Esophagus muscularis mucosa (tissue), 3 donors: Measurements from ENCODE around the gene MYO1D.

Experiments used
- EP300 ChIP-seq: sonication (generic); formaldehyde crosslinking; IDR thresholded peaks from one replicate; pipeline ENCODE4 v1.6.1; 2017; ENCODE audit warnings: antibody characterized with exemption
- TF ChIP-seq, protein P1 (sequence below), 3 experiments: fragments of 200-600 bp in 2 of 3; fragments of 450-650 bp in 1 of 3; sonication (generic) in 2 of 3; IDR thresholded peaks; one replicate each; pipeline ENCODE4 v1.5.1; 2017 to 2019; ENCODE audit warnings: antibody characterized with exemption in 3 of 3, mild to moderate bottlenecking in 2 of 3, moderate library complexity in 1 of 3

DNA sequence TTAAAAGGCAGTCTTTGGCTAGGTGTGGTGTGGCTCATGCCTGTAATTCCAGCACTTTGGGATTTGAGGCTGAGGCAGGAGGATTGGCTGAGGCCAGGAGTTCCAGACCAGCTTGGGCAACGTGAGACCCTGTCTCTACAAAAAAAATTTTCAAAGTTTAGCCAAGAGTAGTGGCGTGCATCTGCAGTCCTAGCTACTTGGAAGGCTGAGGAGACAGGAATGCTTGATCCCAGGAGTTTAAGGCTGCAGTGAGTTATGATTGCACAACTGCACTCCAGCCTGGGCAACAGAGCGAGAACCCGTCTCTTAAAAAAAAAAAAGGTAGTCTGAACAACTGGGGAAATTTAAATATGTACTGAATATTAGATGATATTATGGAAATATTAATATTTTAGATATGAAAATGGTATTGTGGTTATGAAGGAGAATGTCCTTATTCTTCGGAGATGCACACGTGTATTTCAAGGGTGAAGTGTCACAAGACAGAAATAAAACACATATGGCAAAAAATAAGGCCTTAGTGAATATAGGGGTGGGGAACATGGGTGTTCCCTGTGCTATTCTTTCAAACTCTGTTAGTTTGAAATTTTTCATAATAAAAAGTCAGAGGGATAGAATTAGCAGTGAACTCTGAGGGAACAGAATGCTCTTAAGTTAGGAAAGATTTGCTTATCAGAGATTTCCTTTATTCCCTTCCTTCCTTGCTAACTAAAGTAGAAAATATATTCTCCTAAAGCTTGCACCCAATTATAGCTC, 245.4 kb downstream of the MYO1D start:
- no peak for TF ChIP-seq EP300
- TF ChIP-seq, protein P1, sequence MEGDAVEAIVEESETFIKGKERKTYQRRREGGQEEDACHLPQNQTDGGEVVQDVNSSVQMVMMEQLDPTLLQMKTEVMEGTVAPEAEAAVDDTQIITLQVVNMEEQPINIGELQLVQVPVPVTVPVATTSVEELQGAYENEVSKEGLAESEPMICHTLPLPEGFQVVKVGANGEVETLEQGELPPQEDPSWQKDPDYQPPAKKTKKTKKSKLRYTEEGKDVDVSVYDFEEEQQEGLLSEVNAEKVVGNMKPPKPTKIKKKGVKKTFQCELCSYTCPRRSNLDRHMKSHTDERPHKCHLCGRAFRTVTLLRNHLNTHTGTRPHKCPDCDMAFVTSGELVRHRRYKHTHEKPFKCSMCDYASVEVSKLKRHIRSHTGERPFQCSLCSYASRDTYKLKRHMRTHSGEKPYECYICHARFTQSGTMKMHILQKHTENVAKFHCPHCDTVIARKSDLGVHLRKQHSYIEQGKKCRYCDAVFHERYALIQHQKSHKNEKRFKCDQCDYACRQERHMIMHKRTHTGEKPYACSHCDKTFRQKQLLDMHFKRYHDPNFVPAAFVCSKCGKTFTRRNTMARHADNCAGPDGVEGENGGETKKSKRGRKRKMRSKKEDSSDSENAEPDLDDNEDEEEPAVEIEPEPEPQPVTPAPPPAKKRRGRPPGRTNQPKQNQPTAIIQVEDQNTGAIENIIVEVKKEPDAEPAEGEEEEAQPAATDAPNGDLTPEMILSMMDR (IDR thresholded peaks at IDR 0.05) = no peak
